ENCODE data around the gene RBBP5. TPM values are rescaled to one million over a fixed set of nuclear protein-coding genes. Genes with fewer than 3 reads are reported as not detected.

RBBP5 gene
- total RNA-seq, 2 experiments from 2014 or later = 25.9 to 27.1 TPM

- CTCF ChIA-PET = interaction anchor here (0.8 to 1.4 kb wide), 10 partner anchors 9 to 115 kb away, joined by 3 to 8 read pairs (median 4); partner anchors contain the start of gene TMCC2
- POLR2A ChIA-PET = no interaction called here
Observed at GRCh38 chr1:205141236-205142101, 19.7 kb upstream of the RBBP5 start.

GRCh38 chr1:205140113-205140512 lies 18.3 kb upstream of the RBBP5 start:
- CTCF ChIA-PET = no interaction called here
- POLR2A ChIA-PET = no interaction called here

GRCh38 chr1:205137901-205138300 lies 16.1 kb upstream of the RBBP5 start:
- ChIA-PET CTCF (no interaction called here), POLR2A (no interaction called here)

GRCh38 chr1:205133287-205133686 lies 11.5 kb upstream of the RBBP5 start:
- CTCF ChIA-PET = no interaction called here

GRCh38 chr1:205129447-205130029 lies 7.8 kb upstream of the RBBP5 start:
- POLR2A ChIA-PET = no interaction called here
- CTCF ChIA-PET = interaction anchor here (2.1 kb wide), 1 partner anchor 12 kb away, joined by 6 read pairs; no protein-coding TSS in a partner anchor

More at GRCh38 chr1:205133287-205133686, 11.5 kb upstream of the RBBP5 start:
- POLR2A ChIA-PET = no interaction called here

GRCh38 chr1:205128050-205128449 lies 6.3 kb upstream of the RBBP5 start:
- CTCF ChIA-PET = no interaction called here
- POLR2A ChIA-PET = no interaction called here

- ChIA-PET POLR2A (no interaction called here), CTCF (no interaction called here)
Observed at GRCh38 chr1:205127646-205128045, 5.9 kb upstream of the RBBP5 start.

- CTCF ChIA-PET = no interaction called here
- POLR2A ChIA-PET = no interaction called here
Observed at GRCh38 chr1:205124726-205125125, 2.9 kb upstream of the RBBP5 start.

- ChIA-PET CTCF (interaction anchor here (0.7 to 1.3 kb wide), 2 partner anchors 121 to 151 kb away, joined by 4 read pairs; no protein-coding TSS in a partner anchor), POLR2A (interaction anchor here (0.6 to 0.8 kb wide), 3 partner anchors 15 to 1811 kb away, joined by 3 to 4 read pairs (median 4); no protein-coding TSS in a partner anchor)
Observed at GRCh38 chr1:205122489-205122882, 708 bp upstream of the RBBP5 start.

GRCh38 chr1:205118752-205119151 lies 3.0 kb downstream of the RBBP5 start:
- ChIA-PET CTCF (no interaction called here), POLR2A (no interaction called here)

- ChIA-PET CTCF (no interaction called here), POLR2A (no interaction called here)
Observed at GRCh38 chr1:205111354-205111753, 10.4 kb downstream of the RBBP5 start.

GRCh38 chr1:205109711-205110110 lies 12.1 kb downstream of the RBBP5 start:
- CTCF ChIA-PET = interaction anchor here (2.0 kb wide), 1 partner anchor 11 kb away, joined by 5 read pairs; the partner anchor contains the start of gene RBBP5
- POLR2A ChIA-PET = interaction anchor here (0.6 kb wide), 1 partner anchor 11 kb away, joined by 3 read pairs; no protein-coding TSS in a partner anchor

- ChIA-PET POLR2A (interaction anchor here (0.6 kb wide), 1 partner anchor 12 kb away, joined by 3 read pairs; no protein-coding TSS in a partner anchor), CTCF (interaction anchor here (2.0 kb wide), 1 partner anchor 12 kb away, joined by 5 read pairs; the partner anchor contains the start of gene RBBP5)
Observed at GRCh38 chr1:205109269-205109668, 12.5 kb downstream of the RBBP5 start.

- ChIA-PET POLR2A (no interaction called here), CTCF (interaction anchor here (1.0 to 2.0 kb wide), 2 partner anchors 13 to 145 kb away, joined by 4 to 5 read pairs; partner anchors contain the start of gene RBBP5)
Observed at GRCh38 chr1:205108464-205108863, 13.3 kb downstream of the RBBP5 start.

- CTCF ChIA-PET = no interaction called here
- POLR2A ChIA-PET = interaction anchor here (0.7 kb wide), 2 partner anchors 16 to 710 kb away, joined by 4 to 6 read pairs; no protein-coding TSS in a partner anchor
Observed at GRCh38 chr1:205107327-205107726, 14.5 kb downstream of the RBBP5 start.

GRCh38 chr1:205102404-205102803 lies 19.4 kb downstream of the RBBP5 start:
- POLR2A ChIA-PET = no interaction called here
- CTCF ChIA-PET = no interaction called here

- CTCF ChIA-PET = interaction anchor here (1.0 kb wide), 1 partner anchor 129 kb away, joined by 3 read pairs; no protein-coding TSS in a partner anchor
- POLR2A ChIA-PET = interaction anchor here (0.6 kb wide), 1 partner anchor 11 kb away, joined by 13 read pairs; no protein-coding TSS in a partner anchor
Observed at GRCh38 chr1:205098242-205098641, 23.5 kb downstream of the RBBP5 start.

GRCh38 chr1:205095422-205095821 lies 26.4 kb downstream of the RBBP5 start:
- ChIA-PET POLR2A (no interaction called here), CTCF (interaction anchor here (1.2 kb wide), 1 partner anchor 34 kb away, joined by 3 read pairs; no protein-coding TSS in a partner anchor)

- POLR2A ChIA-PET = no interaction called here
- CTCF ChIA-PET = no interaction called here
Observed at GRCh38 chr1:205091043-205091740, 30.6 kb downstream of the RBBP5 start.

GRCh38 chr1:205088341-205088740 lies 33.4 kb downstream of the RBBP5 start:
- ChIA-PET CTCF (no interaction called here), POLR2A (no interaction called here)
